HEK293T (cell line): ENCODE data around the gene CREB3L4.

Experiments used
- CTCF ChIA-PET: fragments of 350-600 bp; formaldehyde crosslinking; extraction: SDS; loops from one replicate; lab custom pipeline; 2021; ENCODE audit warnings: antibody characterized with exemption, inconsistent platforms; lab: Yijun Ruan, JAX
- POLR2A ChIA-PET: fragments of 350-600 bp; formaldehyde crosslinking; extraction: SDS; loops from one replicate; lab custom pipeline; 2020; ENCODE audit warnings: antibody characterized with exemption, inconsistent platforms; lab: Yijun Ruan, JAX
- DNase-seq: peaks from one replicate; pipeline ENCODE4 v3.0.0; 2012; ENCODE audit warnings: mixed read lengths; ENCODE audit errors: extremely low spot score
- ARNT ChIP-seq: fragments of 450-650 bp; IDR thresholded peaks from 2 replicates; pipeline ENCODE4 v1.6.1; 2017; ENCODE audit warnings: mild to moderate bottlenecking
- BHLHE40 ChIP-seq: fragments of 450-650 bp; IDR thresholded peaks from 2 replicates; pipeline ENCODE4 v1.6.1; 2016; ENCODE audit warnings: mild to moderate bottlenecking, moderate library complexity, borderline replicate concordance
- CTBP1 ChIP-seq: fragments of 450-650 bp; IDR thresholded peaks from 2 replicates; pipeline ENCODE4 v1.6.1; 2016; ENCODE audit warnings: borderline replicate concordance
- ELF4 ChIP-seq: fragments of 450-650 bp; IDR thresholded peaks from 2 replicates; pipeline ENCODE4 v1.6.1; 2017; ENCODE audit warnings: antibody characterized with exemption
- FOXA1 ChIP-seq: fragments of 450-650 bp; IDR thresholded peaks from 2 replicates; pipeline ENCODE4 v1.6.1; 2016; ENCODE audit warnings: mild to moderate bottlenecking
- FOXK2 ChIP-seq: fragments of 450-650 bp; IDR thresholded peaks from 2 replicates; pipeline ENCODE4 v1.6.1; 2016; ENCODE audit warnings: mild to moderate bottlenecking
- FOXM1 ChIP-seq: fragments of 450-650 bp; IDR thresholded peaks from 2 replicates; pipeline ENCODE4 v1.6.1; 2017; ENCODE audit warnings: mild to moderate bottlenecking, borderline replicate concordance
- HDGF ChIP-seq: fragments of 450-650 bp; IDR thresholded peaks from 2 replicates; pipeline ENCODE4 v1.6.1; 2017; ENCODE audit warnings: antibody characterized with exemption, borderline replicate concordance
- L3MBTL2 ChIP-seq: fragments of 450-650 bp; conservative IDR thresholded peaks from 2 replicates; pipeline ENCODE4 v1.6.1; 2016; ENCODE audit warnings: mild to moderate bottlenecking
- LEF1 ChIP-seq: fragments of 450-650 bp; IDR thresholded peaks from 2 replicates; pipeline ENCODE4 v1.6.1; 2017; ENCODE audit warnings: mild to moderate bottlenecking, borderline replicate concordance
- NFRKB ChIP-seq: fragments of 450-650 bp; IDR thresholded peaks from 2 replicates; pipeline ENCODE4 v1.6.1; 2016; ENCODE audit warnings: mild to moderate bottlenecking, moderate library complexity
- SP1 ChIP-seq: fragments of 450-650 bp; IDR thresholded peaks from 2 replicates; pipeline ENCODE4 v1.6.1; 2017
- SUZ12 ChIP-seq: fragments of 450-650 bp; IDR thresholded peaks from 2 replicates; pipeline ENCODE4 v1.6.1; 2016; ENCODE audit warnings: mild to moderate bottlenecking
- TARDBP ChIP-seq: fragments of 450-650 bp; IDR thresholded peaks from 2 replicates; pipeline ENCODE4 v1.6.1; 2016
- ZNF384 ChIP-seq: fragments of 450-650 bp; IDR thresholded peaks from 2 replicates; pipeline ENCODE4 v1.6.1; 2016
- TF ChIP-seq, protein P1 (sequence below): fragments of 450-650 bp; IDR thresholded peaks from 2 replicates; pipeline ENCODE4 v1.6.1; 2016

The CREB3L4 gene

DNA sequence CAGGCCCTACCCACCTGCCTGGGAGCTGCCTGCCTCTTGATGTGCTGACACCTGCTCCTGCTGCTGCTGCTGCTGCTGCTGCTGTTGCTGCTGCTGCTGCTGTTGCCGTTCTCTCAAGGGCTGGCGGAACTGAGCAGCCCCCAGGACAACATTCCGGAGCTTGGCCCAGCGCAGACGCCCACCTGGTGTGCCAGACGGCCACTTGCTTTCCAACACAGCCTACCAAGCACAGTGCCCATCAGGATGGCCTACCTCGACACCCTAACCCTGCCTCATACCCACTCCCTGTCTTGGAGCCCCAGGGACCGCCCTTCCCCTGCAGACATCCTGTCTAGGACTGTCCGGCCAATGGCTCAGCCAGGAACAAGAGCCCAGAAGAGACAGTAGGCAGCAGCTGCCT, 33.0 kb upstream of the CREB3L4 start:
- POLR2A ChIA-PET, result interaction anchor here (0.6 to 1.4 kb wide), 5 partner anchors 9 to 33 kb away, joined by 3 to 8 read pairs (median 4); partner anchors contain the start of genes CREB3L4, DENND4B and GATAD2B

DNA sequence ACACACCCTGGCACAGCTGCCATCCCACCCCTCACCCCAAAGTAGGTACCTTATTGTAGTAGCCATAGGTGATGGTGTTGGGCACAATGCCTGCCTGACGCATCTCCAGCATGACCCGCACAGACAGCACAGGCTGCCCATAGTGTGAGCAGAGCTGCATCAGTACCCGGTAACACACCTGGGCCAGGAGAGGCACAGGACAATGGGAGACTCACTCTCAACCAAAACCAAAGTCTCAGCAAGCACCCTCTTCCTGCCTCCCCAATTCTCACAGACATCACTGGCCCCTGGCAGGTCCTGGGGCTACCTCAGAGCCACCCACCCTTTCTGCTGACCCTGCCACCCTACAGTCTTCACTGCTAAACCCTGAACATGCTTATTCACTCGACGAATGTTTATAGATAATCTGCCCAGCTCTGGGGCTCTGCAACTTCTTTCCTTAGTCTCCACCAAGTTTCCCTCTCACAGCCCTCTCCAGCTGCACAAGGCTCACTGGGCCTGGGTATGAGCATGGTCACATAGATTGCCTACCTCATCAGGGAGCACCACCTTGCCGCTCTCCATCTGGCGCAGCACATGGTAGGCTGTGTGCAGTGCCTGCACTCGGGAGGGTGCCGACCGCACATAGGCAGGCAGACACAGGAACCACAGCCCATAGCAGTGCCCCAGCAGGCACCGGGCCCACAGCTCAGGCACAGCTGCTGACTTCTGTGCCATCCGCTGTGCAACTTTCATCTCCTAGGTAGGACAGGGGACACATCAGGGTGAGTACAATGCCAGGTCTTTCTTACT, 31.5 kb upstream of the CREB3L4 start:
- TF ChIP-seq ZNF384, result no peak
- no peak for TF ChIP-seq NFRKB
- TF ChIP-seq FOXK2, result no peak
- no peak for TF ChIP-seq L3MBTL2
- no peak for TF ChIP-seq CTBP1
- TF ChIP-seq ELF4, result no peak
- no peak for TF ChIP-seq ARNT
- TF ChIP-seq, protein P1, sequence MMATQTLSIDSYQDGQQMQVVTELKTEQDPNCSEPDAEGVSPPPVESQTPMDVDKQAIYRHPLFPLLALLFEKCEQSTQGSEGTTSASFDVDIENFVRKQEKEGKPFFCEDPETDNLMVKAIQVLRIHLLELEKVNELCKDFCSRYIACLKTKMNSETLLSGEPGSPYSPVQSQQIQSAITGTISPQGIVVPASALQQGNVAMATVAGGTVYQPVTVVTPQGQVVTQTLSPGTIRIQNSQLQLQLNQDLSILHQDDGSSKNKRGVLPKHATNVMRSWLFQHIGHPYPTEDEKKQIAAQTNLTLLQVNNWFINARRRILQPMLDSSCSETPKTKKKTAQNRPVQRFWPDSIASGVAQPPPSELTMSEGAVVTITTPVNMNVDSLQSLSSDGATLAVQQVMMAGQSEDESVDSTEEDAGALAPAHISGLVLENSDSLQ, result no peak
- no peak for TF ChIP-seq TARDBP
- TF ChIP-seq FOXM1, result no peak
- TF ChIP-seq SP1, result no peak
- TF ChIP-seq HDGF, result no peak
- DNase-seq, result no peak
- ChIA-PET POLR2A (no interaction called here), CTCF (no interaction called here)

More for the DNA sequence above, 33.0 kb upstream of the CREB3L4 start:
- no peak for TF ChIP-seq TARDBP
- TF ChIP-seq CTBP1, result no peak
- TF ChIP-seq NFRKB, result no peak
- no peak for TF ChIP-seq ARNT
- TF ChIP-seq, protein P1, result no peak
- no peak for TF ChIP-seq SP1
- no peak for TF ChIP-seq FOXM1
- TF ChIP-seq HDGF, result no peak
- TF ChIP-seq FOXA1, result no peak
- no peak for TF ChIP-seq SUZ12
- TF ChIP-seq ZNF384, result no peak
- no peak for TF ChIP-seq ELF4
- TF ChIP-seq FOXK2, result no peak
- TF ChIP-seq L3MBTL2, result no peak
- DNase-seq, result no peak
- CTCF ChIA-PET, result no interaction called here

DNA sequence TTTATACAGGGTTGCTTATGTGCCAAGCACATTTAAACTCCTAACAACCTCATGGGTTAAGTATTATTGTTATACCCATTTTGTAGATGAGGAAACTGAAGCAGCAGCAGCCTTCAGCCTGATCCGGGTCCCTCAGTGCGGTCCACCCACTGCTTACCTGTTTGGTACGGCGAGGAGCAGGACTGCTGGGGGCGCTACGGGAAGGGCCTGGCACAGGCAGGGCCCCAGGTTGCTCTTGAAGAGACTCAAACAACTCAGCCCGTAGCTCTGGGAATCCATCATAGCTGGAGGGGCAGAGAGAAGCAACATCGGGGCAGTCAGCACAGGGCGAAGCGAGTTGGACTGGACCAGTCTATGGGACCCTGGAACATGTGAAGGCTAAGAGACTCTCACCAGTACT, 30.4 kb upstream of the CREB3L4 start:
- DNase-seq, result no peak
- POLR2A ChIA-PET, result interaction anchor here (0.7 to 1.5 kb wide), 3 partner anchors 9 to 31 kb away, joined by 3 to 5 read pairs (median 3); partner anchors contain the start of gene CREB3L4
- CTCF ChIA-PET, result no interaction called here
- TF ChIP-seq SUZ12 (no peak), SP1 (no peak), FOXM1 (no peak), TARDBP (no peak), FOXA1 (no peak), HDGF (no peak)
- TF ChIP-seq, protein P1, result no peak

DNA sequence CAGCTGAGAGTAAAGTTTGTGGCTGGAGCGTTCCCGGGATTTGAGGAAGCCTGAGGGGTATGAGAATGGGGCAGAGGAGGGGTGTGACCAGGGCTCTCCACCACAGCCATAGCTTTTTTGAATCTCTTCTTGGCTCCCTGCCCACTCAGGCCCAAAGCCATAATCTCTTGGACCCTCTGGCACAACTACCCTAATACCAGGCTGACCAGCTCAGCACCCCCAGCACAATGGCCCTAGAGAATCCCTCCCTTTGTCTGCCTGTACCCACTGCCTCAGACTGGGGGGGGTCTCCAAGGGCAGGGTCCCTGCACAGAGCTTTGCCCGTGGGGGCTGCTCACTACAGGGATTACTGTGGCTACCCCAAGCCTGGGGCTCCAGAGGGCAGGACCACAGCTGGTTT, 28.7 kb upstream of the CREB3L4 start:
- no peak for DNase-seq
- ChIA-PET CTCF (interaction anchor here (1.0 kb wide), 1 partner anchor 9 kb away, joined by 3 read pairs; no protein-coding TSS in a partner anchor), POLR2A (interaction anchor here (1.5 kb wide), 1 partner anchor 29 kb away, joined by 5 read pairs; the partner anchor contains the start of gene CREB3L4)
- TF ChIP-seq TARDBP (no peak), ZNF384 (no peak), FOXA1 (no peak), SP1 (no peak), FOXM1 (no peak), LEF1 (no peak), ARNT (no peak), SUZ12 (no peak), HDGF (no peak), NFRKB (no peak), CTBP1 (no peak), ELF4 (no peak), FOXK2 (no peak), L3MBTL2 (no peak), BHLHE40 (no peak)
- TF ChIP-seq, protein P1, result no peak

DNA sequence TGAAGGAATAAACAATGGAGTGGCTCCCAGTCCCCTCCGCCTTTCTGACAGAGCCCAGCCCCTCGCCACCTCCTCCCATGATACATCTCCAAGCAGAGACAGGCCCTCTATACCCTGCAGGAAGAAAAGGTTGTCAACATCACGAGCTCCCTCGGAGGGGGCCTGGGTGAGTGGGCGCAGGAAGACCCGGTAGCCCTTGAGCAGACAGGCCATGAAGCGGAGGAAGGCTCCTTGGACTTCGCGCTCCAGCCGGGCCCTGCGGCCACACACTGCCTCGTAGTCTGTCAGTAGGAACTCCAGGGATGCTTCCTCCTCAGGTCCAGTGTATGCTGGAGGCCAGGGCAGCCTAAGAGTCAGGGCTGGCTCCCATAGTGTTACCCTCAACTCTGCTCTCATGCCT, 28.2 kb upstream of the CREB3L4 start:
- TF ChIP-seq TARDBP (no peak), BHLHE40 (no peak), FOXM1 (no peak), CTBP1 (no peak), ARNT (no peak), ELF4 (no peak), NFRKB (no peak), LEF1 (no peak), SUZ12 (no peak), FOXA1 (no peak), HDGF (no peak), ZNF384 (no peak), L3MBTL2 (no peak), SP1 (no peak), FOXK2 (no peak)
- TF ChIP-seq, protein P1, result no peak
- CTCF ChIA-PET, result no interaction called here
- POLR2A ChIA-PET, result interaction anchor here (0.9 to 2.2 kb wide), 4 partner anchors 11 to 28 kb away, joined by 3 to 11 read pairs (median 6); partner anchors contain the start of gene GATAD2B
- DNase-seq, result no peak
